Measurements from ENCODE around the gene CDH4.

DNA sequence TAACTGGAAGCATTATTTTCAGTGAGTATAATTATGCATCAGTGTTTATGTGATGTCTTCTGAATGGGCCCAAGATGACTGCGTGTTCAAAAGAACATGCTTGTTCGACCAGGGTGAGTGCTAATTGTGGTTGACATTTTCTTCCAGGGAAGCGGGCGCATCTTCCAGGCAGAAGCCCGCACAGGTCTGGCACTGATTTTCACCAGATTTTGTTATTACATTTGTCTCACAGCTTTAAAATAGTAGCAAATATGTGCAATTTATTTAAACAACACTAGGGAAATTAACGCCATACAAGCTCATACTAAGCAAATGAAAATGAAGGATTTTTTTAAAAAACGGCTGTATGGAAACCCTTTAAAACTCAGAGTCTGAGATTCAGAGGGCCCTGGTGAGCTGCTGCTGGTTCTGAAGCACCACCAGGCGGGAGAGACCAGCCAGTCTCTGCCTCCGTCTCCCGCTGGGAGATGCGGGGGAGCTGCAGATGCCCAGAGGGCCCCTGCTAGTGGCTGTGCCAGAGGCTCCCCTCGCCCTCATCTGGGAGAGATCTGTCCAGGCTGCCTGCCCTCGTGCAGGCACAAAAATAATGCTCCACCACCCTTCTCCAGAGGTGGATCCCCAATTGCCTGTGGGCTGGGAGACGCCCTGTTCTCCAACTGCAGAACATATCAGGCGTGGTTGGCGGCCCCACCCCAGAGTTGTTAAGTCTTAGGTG lies 516.7 kb downstream of the CDH4 start:
- TF ChIP-seq POLR2A (IDR thresholded peaks at IDR 0.05) (no peak), POLR2AphosphoS5 (IDR thresholded peaks at IDR 0.05) (no peak)
- TF ChIP-seq, protein P1, sequence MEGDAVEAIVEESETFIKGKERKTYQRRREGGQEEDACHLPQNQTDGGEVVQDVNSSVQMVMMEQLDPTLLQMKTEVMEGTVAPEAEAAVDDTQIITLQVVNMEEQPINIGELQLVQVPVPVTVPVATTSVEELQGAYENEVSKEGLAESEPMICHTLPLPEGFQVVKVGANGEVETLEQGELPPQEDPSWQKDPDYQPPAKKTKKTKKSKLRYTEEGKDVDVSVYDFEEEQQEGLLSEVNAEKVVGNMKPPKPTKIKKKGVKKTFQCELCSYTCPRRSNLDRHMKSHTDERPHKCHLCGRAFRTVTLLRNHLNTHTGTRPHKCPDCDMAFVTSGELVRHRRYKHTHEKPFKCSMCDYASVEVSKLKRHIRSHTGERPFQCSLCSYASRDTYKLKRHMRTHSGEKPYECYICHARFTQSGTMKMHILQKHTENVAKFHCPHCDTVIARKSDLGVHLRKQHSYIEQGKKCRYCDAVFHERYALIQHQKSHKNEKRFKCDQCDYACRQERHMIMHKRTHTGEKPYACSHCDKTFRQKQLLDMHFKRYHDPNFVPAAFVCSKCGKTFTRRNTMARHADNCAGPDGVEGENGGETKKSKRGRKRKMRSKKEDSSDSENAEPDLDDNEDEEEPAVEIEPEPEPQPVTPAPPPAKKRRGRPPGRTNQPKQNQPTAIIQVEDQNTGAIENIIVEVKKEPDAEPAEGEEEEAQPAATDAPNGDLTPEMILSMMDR (IDR thresholded peaks at IDR 0.05), result no peak

All from prostate gland (tissue), 2 donors.